Stimulated activated memory B cell treated with anti-CD40 and anti-IgM and Interleukin-4, amounts not matched to agents 10 μg/mL and 1 μg/mL and 100 μg/mL, for 72 hours (primary cell): ENCODE measurements around the gene STXBP4.
"Not testable (repeated sequence)": the region's sequence is repeated elsewhere in the genome, so short reads cannot be mapped to it uniquely, and the experiment has no call there.

Source experiments
- ATAC-seq: fragments of 150-1000 bp; cut with Tn5 transposase; 2 replicates; pipeline ENCODE4 v1.10.0; 2021
- H3K27ac Mint-ChIP-seq: one replicate; pipeline ENCODE4 v1.8.0; 2022; ENCODE audit warnings: mild to moderate bottlenecking, mixed read lengths
- H3K27me3 Mint-ChIP-seq: one replicate; pipeline ENCODE4 v1.8.0; 2022; ENCODE audit warnings: mixed read lengths
- H3K36me3 Mint-ChIP-seq: one replicate; pipeline ENCODE4 v1.8.0; 2022; ENCODE audit warnings: mixed read lengths
- H3K4me1 Mint-ChIP-seq: one replicate; pipeline ENCODE4 v1.8.0; 2022; ENCODE audit warnings: mixed read lengths
- H3K4me3 Mint-ChIP-seq: one replicate; pipeline ENCODE4 v1.8.0; 2022; ENCODE audit warnings: mild to moderate bottlenecking, moderate library complexity, mixed read lengths
- H3K9me3 Mint-ChIP-seq: one replicate; pipeline ENCODE4 v1.8.0; 2022; ENCODE audit warnings: mixed read lengths

The STXBP4 gene

GRCh38 chr17:55056526-55056925 is 88.0 kb downstream of the STXBP4 start:
- H3K27ac Mint-ChIP-seq: no peak overlapping the region
- no peaks in the 10 kb centered on the region for H3K9me3 Mint-ChIP-seq
- ATAC-seq: no peak
- H3K4me3 Mint-ChIP-seq: no peak overlapping the region
- no peaks in the 10 kb centered on the region for H3K4me1 Mint-ChIP-seq
- H3K36me3 Mint-ChIP-seq: no peaks in the 10 kb centered on the region
- H3K27me3 Mint-ChIP-seq: no peaks in the 10 kb centered on the region

GRCh38 chr17:55057184-55057583 is 88.6 kb downstream of the STXBP4 start:
- no peak for ATAC-seq
- H3K9me3 Mint-ChIP-seq: no peaks in the 10 kb centered on the region
- H3K4me3 Mint-ChIP-seq: no peak overlapping the region
- no peak overlapping the region for H3K27ac Mint-ChIP-seq
- no peaks in the 10 kb centered on the region for H3K36me3 Mint-ChIP-seq
- H3K4me1 Mint-ChIP-seq: no peaks in the 10 kb centered on the region
- H3K27me3 Mint-ChIP-seq: no peaks in the 10 kb centered on the region

- no peaks in the 10 kb centered on the region for H3K4me1 Mint-ChIP-seq
- H3K9me3 Mint-ChIP-seq: no peaks in the 10 kb centered on the region
- H3K4me3 Mint-ChIP-seq: no peak overlapping the region
- ATAC-seq: no peak
- no peak overlapping the region for H3K27ac Mint-ChIP-seq
- no peaks in the 10 kb centered on the region for H3K27me3 Mint-ChIP-seq
- no peaks in the 10 kb centered on the region for H3K36me3 Mint-ChIP-seq
These were observed 91.2 kb downstream of the STXBP4 start for GRCh38 chr17:55059724-55060123.

DNA sequence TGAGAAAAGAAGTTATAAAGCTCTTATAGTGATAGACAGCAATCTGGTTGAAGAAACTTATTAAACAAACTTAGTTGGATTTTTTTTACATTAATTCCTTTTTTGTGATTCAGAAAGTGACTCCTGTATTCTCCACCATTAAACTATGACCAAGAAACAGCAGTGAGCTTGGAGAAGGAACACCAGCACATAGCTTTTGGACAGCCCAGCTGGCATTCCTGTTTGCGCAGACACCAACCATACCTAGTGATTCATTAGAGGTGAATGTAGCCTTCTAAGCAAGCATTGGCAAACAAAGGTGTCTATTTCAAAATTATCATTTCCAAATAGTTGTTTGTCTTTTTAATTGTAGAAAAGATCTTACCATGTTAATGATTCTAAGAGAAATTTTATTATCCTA is 94.4 kb downstream of the STXBP4 start:
- Mint-ChIP-seq H3K27ac (no peak overlapping the region), H3K36me3 (no peaks in the 10 kb centered on the region), H3K4me1 (no peaks in the 10 kb centered on the region), H3K4me3 (no peak overlapping the region), H3K27me3 (no peaks in the 10 kb centered on the region), H3K9me3 (no peaks in the 10 kb centered on the region)
- no peak for ATAC-seq

GRCh38 chr17:55063885-55064874 is 95.6 kb downstream of the STXBP4 start:
- no peaks in the 10 kb centered on the region for H3K9me3 Mint-ChIP-seq
- no peak for ATAC-seq
- H3K36me3 Mint-ChIP-seq: no peaks in the 10 kb centered on the region
- H3K27ac Mint-ChIP-seq: no peak overlapping the region
- no peak overlapping the region for H3K4me3 Mint-ChIP-seq
- no peaks in the 10 kb centered on the region for H3K4me1 Mint-ChIP-seq
- H3K27me3 Mint-ChIP-seq: no peaks in the 10 kb centered on the region

DNA sequence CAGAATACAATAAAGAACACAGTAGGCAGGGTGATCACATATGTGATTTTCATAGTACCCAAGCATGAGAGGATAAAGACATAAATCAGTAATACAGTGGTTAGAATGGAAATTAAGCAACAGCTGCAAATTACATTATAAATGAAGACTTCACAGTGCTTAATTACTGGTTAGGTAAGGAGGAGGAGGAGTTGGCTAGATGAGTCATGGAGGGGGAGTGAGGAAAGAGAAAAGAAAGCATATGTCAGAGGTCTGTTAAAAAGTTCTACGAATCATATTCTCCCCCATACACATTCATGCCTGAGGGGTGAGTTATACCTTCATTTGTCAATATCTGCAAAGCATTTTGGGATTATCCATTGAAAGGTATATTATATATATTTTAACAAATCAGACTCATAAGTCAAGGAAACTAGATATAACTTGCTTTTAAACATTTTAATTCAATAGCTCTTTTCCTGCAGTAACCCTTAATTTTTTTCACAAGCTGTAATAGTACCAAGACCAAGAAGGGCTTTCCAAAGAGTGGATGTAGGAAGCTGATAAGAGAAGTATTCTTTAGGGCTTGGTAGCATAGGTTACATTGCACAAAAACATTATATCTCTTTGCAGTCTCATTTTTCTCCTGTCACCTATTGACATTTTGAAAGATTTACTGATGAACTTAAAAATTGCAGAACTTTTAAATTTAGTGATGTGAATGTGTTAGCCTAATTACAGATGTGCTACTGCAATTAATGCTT is 99.3 kb downstream of the STXBP4 start:
- Mint-ChIP-seq H3K4me1 (no peaks in the 10 kb centered on the region), H3K27ac (no peak overlapping the region), H3K36me3 (no peaks in the 10 kb centered on the region), H3K9me3 (no peaks in the 10 kb centered on the region), H3K27me3 (no peaks in the 10 kb centered on the region), H3K4me3 (no peak overlapping the region)
- no peak for ATAC-seq

DNA sequence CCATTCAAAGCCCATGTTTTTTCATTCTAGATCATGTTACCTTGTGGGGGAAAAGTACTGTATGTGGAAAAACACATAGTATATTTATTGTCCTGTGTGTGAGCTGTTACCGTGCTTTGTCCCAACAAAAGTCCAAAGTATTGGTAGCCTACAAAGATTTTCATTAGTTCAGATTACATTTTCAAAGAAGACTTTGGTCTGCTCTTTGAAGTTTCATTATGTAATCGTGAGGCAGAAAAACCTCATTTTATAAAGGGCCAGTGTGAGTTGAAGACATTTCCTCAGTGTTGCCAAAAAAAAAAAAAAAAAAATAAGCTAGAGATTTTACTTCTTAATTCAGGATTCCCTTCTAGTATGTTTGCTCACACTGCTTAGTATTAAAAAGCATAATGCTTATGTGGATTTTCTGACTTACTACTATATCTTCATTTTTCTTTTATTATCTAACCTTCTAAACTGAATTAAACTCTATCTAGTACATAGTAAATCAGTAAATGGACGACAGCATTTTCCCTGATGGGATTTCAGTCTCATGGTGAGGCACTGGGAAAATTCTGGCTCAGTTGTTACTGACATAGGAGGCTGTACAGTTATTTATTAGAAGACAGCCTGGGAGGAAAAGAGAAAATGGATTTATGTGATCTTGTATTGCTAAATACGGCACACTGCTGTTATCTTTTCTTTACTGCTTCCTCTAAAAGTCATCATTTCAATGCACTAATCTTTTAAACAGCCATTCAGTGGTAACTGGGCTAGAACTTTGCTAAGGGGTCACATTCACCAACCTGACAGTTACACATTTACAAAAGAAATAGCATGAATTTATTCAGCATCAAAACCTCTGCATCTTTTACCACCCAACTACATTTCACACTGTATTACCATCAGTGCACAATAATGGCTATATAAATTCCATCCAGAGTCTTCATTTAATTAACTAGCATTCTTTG is 100.6 kb downstream of the STXBP4 start:
- Mint-ChIP-seq H3K36me3 (no peaks in the 10 kb centered on the region), H3K27ac (no peak overlapping the region), H3K4me1 (no peaks in the 10 kb centered on the region), H3K27me3 (no peaks in the 10 kb centered on the region), H3K4me3 (no peak overlapping the region), H3K9me3 (no peaks in the 10 kb centered on the region)
- no peak for ATAC-seq

GRCh38 chr17:55069983-55070529 is 101.5 kb downstream of the STXBP4 start:
- H3K27ac Mint-ChIP-seq: no peak overlapping the region
- H3K4me1 Mint-ChIP-seq: no peaks in the 10 kb centered on the region
- no peaks in the 10 kb centered on the region for H3K27me3 Mint-ChIP-seq
- no peaks in the 10 kb centered on the region for H3K9me3 Mint-ChIP-seq
- no peak for ATAC-seq
- no peak overlapping the region for H3K4me3 Mint-ChIP-seq
- peaks cover 3% of the 10 kb centered on the region for H3K36me3 Mint-ChIP-seq

- H3K9me3 Mint-ChIP-seq: no peaks in the 10 kb centered on the region
- peaks cover 18% of the 10 kb centered on the region for H3K36me3 Mint-ChIP-seq
- ATAC-seq: no peak
- no peaks in the 10 kb centered on the region for H3K27me3 Mint-ChIP-seq
- no peaks in the 10 kb centered on the region for H3K4me1 Mint-ChIP-seq
- H3K4me3 Mint-ChIP-seq: no peak overlapping the region
- H3K27ac Mint-ChIP-seq: no peak overlapping the region
These were observed 104.3 kb downstream of the STXBP4 start for GRCh38 chr17:55072898-55073297.

- H3K27ac Mint-ChIP-seq, H3K27me3 Mint-ChIP-seq, H3K4me1 Mint-ChIP-seq, ATAC-seq, H3K9me3 Mint-ChIP-seq, H3K4me3 Mint-ChIP-seq: not testable (repeated sequence)
- peaks cover 18% of the 10 kb centered on the region for H3K36me3 Mint-ChIP-seq
These were observed 104.9 kb downstream of the STXBP4 start for GRCh38 chr17:55073467-55073866.

DNA sequence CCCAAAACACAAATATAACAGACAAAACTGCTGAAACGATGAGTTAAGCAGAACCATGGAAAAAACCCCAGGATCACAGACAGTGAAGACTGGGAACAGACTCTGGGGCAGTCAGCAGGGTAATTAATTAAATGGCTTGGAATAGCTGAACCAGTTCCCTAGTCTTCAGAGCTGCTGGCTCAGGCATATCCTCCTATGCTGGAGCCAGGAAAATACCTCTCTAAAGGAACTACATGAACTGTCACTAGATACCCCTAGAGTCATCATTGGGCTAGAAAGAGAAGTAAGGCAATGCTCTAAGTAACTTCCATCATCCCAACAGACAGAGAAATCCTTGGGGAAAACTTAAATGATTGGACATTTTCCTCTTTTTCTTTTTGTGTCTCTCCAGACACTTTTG is 113.0 kb downstream of the STXBP4 start:
- Mint-ChIP-seq H3K27me3 (no peaks in the 10 kb centered on the region), H3K4me3 (no peak overlapping the region), H3K4me1 (no peaks in the 10 kb centered on the region), H3K9me3 (no peaks in the 10 kb centered on the region), H3K27ac (no peak overlapping the region), H3K36me3 (peaks cover 29% of the 10 kb centered on the region)
- ATAC-seq: no peak

DNA sequence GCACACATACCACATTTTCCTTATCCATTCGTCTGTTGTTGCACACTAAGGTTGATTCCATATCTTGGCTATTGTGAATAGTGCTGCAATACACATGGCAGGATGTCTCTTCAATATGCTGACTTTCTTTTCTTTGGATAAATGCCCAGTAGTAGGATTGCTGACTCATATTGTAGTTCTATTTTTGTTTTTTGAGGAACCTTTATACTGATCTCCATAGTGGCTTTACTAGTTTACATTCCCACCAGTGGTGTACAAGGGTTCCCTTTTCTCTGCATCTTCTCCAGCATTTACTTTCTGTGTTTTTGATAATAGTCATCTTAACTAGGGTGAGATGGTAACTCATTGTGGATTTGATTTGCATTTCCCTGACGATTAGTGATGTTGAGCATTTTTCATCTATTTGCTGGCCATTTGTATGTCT is 118.1 kb downstream of the STXBP4 start:
- peaks cover 7% of the 10 kb centered on the region for H3K4me1 Mint-ChIP-seq
- H3K9me3 Mint-ChIP-seq: no peaks in the 10 kb centered on the region
- H3K27me3 Mint-ChIP-seq: no peaks in the 10 kb centered on the region
- peaks cover 39% of the 10 kb centered on the region for H3K36me3 Mint-ChIP-seq
- H3K4me3 Mint-ChIP-seq: no peak overlapping the region
- ATAC-seq: no peak
- no peak overlapping the region for H3K27ac Mint-ChIP-seq

GRCh38 chr17:55089256-55089655 is 120.7 kb downstream of the STXBP4 start:
- Mint-ChIP-seq H3K27me3 (no peaks in the 10 kb centered on the region), H3K27ac (no peak overlapping the region), H3K4me1 (peaks cover 7% of the 10 kb centered on the region), H3K4me3 (no peak overlapping the region), H3K9me3 (no peaks in the 10 kb centered on the region), H3K36me3 (peaks cover 23% of the 10 kb centered on the region)
- ATAC-seq: no peak

DNA sequence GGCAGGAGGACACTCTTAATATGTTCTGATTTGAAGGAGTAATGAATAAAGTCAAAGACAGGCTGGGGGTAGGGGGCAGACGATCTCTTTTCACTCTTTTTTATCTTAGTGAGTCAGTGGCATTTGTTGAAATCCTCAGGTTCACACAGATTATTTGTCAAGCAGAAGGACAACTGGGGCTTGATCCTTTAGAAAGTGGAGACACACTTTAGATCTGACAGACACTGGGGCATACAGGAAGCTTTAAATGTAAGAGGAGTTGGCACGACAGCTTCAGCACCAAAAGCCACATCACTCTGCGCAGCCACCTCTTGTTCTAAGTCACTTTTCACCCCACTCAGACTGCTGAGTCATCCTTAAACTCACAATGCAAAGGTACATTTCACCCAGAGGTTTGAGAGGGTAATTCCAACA is 121.5 kb downstream of the STXBP4 start:
- Mint-ChIP-seq H3K9me3 (no peaks in the 10 kb centered on the region), H3K27ac (peak overlapping the region; percentile 53), H3K4me3 (no peak overlapping the region), H3K4me1 (peaks cover 7% of the 10 kb centered on the region), H3K27me3 (no peaks in the 10 kb centered on the region), H3K36me3 (peaks cover 23% of the 10 kb centered on the region)
- peak; percentile 71 for ATAC-seq

DNA sequence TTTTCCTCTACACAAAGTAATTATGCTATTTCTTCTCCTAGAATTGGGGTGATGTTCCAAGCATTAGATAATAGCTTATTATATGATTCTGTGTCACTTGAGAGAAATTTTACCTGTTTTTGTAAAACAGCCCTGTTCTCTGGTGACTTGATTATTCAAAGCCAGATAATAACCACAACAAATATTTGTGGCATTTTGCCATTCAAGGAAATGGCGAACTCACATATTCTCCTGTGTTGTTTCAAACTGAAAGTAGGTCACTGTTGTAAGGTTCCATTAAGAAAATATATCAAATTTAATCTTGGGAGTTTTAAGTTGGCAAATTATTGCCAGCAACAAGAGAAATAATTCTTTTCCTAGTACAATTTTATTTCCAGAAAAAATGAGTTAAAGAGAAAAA is 124.8 kb downstream of the STXBP4 start:
- no peak for ATAC-seq
- H3K9me3 Mint-ChIP-seq: no peaks in the 10 kb centered on the region
- H3K36me3 Mint-ChIP-seq: peaks cover 5% of the 10 kb centered on the region
- H3K27ac Mint-ChIP-seq: no peak overlapping the region
- H3K27me3 Mint-ChIP-seq: no peaks in the 10 kb centered on the region
- H3K4me3 Mint-ChIP-seq: no peak overlapping the region
- peaks cover 7% of the 10 kb centered on the region for H3K4me1 Mint-ChIP-seq
